ENCODE measurements around the gene IL16. TPM values are rescaled to one million over a fixed set of nuclear protein-coding genes. Genes with fewer than 3 reads are reported as not detected.

The IL16 gene
- total and polyA plus RNA-seq, 9 donors = 1.8 to 16.5 (median 9.0) TPM

GRCh38 chr15:81257435-81257834, 60.8 kb downstream of the IL16 start:
- no peaks in the 10 kb centered on the region for H3K36me3 ChIP-seq
- DNase-seq = no peak
- WGBS, 3 donors = 27 to 47% (median 28%) methylated on average over 2 of the region's 2 CpGs
- no peak for TF ChIP-seq EP300 (IDR thresholded peaks at IDR 0.05)
- TF ChIP-seq, protein P1, sequence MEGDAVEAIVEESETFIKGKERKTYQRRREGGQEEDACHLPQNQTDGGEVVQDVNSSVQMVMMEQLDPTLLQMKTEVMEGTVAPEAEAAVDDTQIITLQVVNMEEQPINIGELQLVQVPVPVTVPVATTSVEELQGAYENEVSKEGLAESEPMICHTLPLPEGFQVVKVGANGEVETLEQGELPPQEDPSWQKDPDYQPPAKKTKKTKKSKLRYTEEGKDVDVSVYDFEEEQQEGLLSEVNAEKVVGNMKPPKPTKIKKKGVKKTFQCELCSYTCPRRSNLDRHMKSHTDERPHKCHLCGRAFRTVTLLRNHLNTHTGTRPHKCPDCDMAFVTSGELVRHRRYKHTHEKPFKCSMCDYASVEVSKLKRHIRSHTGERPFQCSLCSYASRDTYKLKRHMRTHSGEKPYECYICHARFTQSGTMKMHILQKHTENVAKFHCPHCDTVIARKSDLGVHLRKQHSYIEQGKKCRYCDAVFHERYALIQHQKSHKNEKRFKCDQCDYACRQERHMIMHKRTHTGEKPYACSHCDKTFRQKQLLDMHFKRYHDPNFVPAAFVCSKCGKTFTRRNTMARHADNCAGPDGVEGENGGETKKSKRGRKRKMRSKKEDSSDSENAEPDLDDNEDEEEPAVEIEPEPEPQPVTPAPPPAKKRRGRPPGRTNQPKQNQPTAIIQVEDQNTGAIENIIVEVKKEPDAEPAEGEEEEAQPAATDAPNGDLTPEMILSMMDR (IDR thresholded peaks at IDR 0.05) = no peak
- no peak for TF ChIP-seq POLR2A (IDR thresholded peaks at IDR 0.05)
- intact Hi-C loops (cut with DNase I) = loop anchor here in 1 of 4 donors (2.0 to 10.0 kb wide), 2 partner anchors 63 to 103 kb away; partner anchors contain the start of gene IL16
- H3K4me1 ChIP-seq (ENCODE audit: insufficient read depth) = no peaks in the 10 kb centered on the region
- H3K27me3 ChIP-seq = no peaks in the 10 kb centered on the region
- no peak overlapping the region for H3K4me3 ChIP-seq
- H3K9me3 ChIP-seq = no peaks in the 10 kb centered on the region
- no peak overlapping the region for H3K27ac ChIP-seq

- no peaks in the 10 kb centered on the region for H3K4me1 ChIP-seq (ENCODE audit: insufficient read depth)
- no peak overlapping the region for H3K27ac ChIP-seq
- no peak for DNase-seq
- no peak for TF ChIP-seq POLR2A (IDR thresholded peaks at IDR 0.05)
- no peak for TF ChIP-seq EP300 (IDR thresholded peaks at IDR 0.05)
- TF ChIP-seq, protein P1 (IDR thresholded peaks at IDR 0.05) = no peak
- intact Hi-C loops (cut with DNase I) = loop anchor here in 1 of 4 donors (10.0 kb wide), 1 partner anchor 64 kb away; the partner anchor contains the start of gene IL16
- no peaks in the 10 kb centered on the region for H3K36me3 ChIP-seq
- H3K27me3 ChIP-seq = no peaks in the 10 kb centered on the region
- H3K4me3 ChIP-seq = no peak overlapping the region
- WGBS, 3 donors = 58 to 83% (median 70%) methylated on average over 8 of the region's 8 CpGs
- no peaks in the 10 kb centered on the region for H3K9me3 ChIP-seq
These were observed 61.8 kb downstream of the IL16 start for GRCh38 chr15:81258455-81258854.

DNA sequence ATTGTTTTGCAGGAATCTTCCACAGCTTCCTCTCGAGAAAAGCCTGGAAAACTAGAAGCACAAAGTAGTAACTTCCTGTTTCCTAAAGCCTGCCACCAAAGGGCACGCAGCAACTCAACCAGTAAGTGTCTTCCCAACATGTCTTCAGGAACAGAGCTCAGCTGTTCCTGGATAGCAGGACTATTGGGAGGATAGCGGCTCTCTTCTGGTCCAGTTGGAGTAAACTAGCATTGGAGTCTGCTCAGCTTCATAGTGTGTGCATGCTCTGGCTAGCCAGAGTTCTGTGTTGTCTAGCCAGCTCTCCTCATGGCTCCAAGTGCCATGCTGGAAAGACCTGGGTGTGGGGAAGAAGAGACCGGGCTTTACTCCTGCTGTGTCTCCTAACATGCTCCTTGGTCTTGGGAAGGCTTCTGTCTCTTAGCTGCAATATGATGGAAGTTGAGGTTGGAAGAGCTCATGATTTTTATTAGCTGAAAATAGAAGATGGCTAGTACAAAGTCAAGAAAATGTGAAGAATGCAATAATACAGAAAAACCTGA, 63.1 kb downstream of the IL16 start:
- Histone ChIP-seq H3K27me3 (no peaks in the 10 kb centered on the region), H3K4me1 (ENCODE audit: insufficient read depth) (no peaks in the 10 kb centered on the region), H3K27ac (no peak overlapping the region), H3K4me3 (no peak overlapping the region), H3K9me3 (no peaks in the 10 kb centered on the region), H3K36me3 (no peaks in the 10 kb centered on the region)
- TF ChIP-seq, protein P1 (IDR thresholded peaks at IDR 0.05) = no peak
- TF ChIP-seq EP300 (IDR thresholded peaks at IDR 0.05) (no peak), POLR2A (IDR thresholded peaks at IDR 0.05) (no peak)
- DNase-seq = no peak
- intact Hi-C loops (cut with DNase I) = loop anchor here in 2 of 4 donors (5.0 to 10.0 kb wide), 3 partner anchors 65 to 485 kb away; partner anchors contain the start of genes CEMIP (in 1 of the 2) and IL16 (in 1 of the 2)
- 81 to 92% (median 89%) methylated on average over 4 of the region's 4 CpGs for WGBS, 3 donors

DNA sequence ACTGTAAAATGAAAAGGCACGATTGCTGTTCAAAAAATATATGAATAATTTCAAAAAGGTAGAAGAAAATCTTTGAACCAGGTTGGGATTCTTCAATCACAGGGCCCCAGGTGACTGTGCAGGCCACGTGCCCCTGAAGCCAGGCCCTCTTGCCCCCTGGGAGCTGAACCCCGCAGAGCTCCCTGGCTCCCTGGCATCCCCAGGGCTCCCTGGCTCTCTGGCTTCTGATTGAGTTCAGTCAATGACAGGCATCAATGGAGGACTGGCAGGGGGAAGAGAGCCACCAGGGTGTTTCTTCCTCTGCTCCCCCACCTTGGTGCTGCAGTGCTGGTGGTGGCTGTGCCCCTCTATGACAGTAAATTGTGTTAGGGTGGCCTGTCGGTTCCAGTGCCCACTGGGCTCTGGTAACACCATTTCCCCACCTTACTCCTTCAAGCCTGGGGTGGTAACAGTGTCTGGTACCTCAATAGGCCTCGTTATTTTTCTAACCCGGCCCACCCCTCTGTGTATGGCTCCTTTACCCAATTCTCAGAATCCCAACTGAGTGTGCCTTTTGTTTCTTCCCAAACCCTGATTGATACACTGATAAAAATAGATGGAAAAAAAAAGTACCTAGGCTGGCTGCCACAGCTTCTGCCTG, 64.6 kb downstream of the IL16 start:
- no peak for TF ChIP-seq EP300 (IDR thresholded peaks at IDR 0.05)
- TF ChIP-seq, protein P1 (IDR thresholded peaks at IDR 0.05) = no peak
- TF ChIP-seq POLR2A (IDR thresholded peaks at IDR 0.05) = no peak
- Histone ChIP-seq H3K36me3 (no peaks in the 10 kb centered on the region), H3K27ac (no peak overlapping the region), H3K4me1 (ENCODE audit: insufficient read depth) (no peaks in the 10 kb centered on the region), H3K4me3 (no peak overlapping the region), H3K9me3 (no peaks in the 10 kb centered on the region), H3K27me3 (no peaks in the 10 kb centered on the region)
- no peak for DNase-seq
- intact Hi-C loops (cut with DNase I) = loop anchor here in 2 of 4 donors (5.0 to 10.0 kb wide), 2 partner anchors 104 to 486 kb away; partner anchors contain the start of gene CEMIP (in 1 of the 2)
- WGBS, 3 donors = 76 to 93% (median 78%) methylated on average over 6 of the region's 6 CpGs
